Inflammatory macrophage (primary cell): ENCODE results near the gene ICAM5.
A peak's percentile ranks its signal among the peaks of the same experiment; 100 is the strongest.
"Not testable (repeated sequence)": the region's sequence is repeated elsewhere in the genome, so short reads cannot be mapped to it uniquely, and the experiment has no call there.

Experiments used
- DNase-seq, 2 donors: peaks; one replicate each; pipeline ENCODE4 v3.0.0-alpha.2; 2020 to 2022
- total RNA-seq, 18 experiments: gene quantifications; one replicate each; lab custom pipeline; 2026; ENCODE audit warnings: mixed read lengths in 6 of 18, inconsistent platforms in 2 of 18; lab: John Stamatoyannopoulos, UW

The ICAM5 gene, protein sequence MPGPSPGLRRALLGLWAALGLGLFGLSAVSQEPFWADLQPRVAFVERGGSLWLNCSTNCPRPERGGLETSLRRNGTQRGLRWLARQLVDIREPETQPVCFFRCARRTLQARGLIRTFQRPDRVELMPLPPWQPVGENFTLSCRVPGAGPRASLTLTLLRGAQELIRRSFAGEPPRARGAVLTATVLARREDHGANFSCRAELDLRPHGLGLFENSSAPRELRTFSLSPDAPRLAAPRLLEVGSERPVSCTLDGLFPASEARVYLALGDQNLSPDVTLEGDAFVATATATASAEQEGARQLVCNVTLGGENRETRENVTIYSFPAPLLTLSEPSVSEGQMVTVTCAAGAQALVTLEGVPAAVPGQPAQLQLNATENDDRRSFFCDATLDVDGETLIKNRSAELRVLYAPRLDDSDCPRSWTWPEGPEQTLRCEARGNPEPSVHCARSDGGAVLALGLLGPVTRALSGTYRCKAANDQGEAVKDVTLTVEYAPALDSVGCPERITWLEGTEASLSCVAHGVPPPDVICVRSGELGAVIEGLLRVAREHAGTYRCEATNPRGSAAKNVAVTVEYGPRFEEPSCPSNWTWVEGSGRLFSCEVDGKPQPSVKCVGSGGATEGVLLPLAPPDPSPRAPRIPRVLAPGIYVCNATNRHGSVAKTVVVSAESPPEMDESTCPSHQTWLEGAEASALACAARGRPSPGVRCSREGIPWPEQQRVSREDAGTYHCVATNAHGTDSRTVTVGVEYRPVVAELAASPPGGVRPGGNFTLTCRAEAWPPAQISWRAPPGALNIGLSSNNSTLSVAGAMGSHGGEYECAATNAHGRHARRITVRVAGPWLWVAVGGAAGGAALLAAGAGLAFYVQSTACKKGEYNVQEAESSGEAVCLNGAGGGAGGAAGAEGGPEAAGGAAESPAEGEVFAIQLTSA
- 1.1 to 6.6 (median 3.4) reads per million in 18 experiments for total RNA-seq

DNA sequence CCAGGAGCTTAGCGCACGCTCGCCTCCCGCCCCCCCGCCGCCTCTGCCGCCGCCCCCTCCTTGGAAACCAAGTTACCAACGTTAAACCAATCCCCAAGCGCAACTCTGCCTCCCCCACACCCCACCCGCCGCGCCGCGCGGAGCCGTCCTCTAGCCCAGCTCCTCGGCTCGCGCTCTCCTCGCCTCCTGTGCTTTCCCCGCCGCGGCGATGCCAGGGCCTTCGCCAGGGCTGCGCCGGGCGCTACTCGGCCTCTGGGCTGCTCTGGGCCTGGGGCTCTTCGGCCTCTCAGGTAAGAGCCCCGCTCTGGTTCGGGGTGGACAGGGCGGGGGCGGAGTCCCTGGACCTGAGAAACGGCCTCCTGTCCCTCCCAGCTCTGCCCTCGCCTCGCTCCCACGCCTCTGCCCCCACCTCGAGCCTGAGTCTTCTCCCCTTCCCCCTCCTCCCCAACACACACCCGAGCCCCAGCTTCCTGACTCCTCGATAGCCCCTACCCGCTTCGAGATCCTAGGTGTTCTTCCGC, at the start of gene ICAM5:
TSS of gene ICAM5 (plus strand) at position 117 of the 521 bp plus-strand sequence. CDS start at position 209, 92 bp downstream.
- DNase-seq, result no peak

DNA sequence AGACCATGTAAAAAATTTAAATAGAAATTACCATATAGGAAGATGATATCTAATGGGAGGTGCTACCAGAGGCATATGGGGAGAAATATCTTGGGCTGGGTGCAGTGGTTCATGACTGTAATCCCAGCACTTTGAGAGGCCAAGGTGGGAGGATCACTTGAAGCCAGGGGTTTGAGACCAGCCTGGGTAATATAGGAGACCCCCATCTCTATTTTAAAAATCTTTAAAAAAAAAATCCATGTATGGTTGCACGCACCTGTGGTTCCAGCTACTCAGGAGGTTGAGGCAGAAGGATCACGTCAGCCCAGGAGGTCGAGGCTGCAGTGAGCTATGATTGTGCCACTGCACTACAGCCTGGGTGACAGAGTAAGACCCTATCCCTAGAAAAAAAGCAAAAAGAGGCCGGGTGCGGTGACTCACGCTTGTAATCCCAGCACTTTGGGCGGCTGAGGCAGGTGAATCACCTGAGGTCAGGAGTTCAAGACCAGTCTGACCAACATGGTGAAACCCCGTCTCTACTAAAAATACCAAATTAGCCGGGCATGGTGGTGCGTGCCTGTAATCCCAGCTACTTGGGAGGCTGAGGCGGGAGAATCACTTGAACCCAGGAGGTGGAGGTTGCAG, 47.8 kb upstream of the ICAM5 start:
- DNase-seq, result not testable (repeated sequence)

GRCh38 chr19:10243606-10244005, 46.1 kb upstream of the ICAM5 start:
- DNase-seq, result no peak

- DNase-seq, result no peak
Observed at GRCh38 chr19:10245189-10245939, 44.4 kb upstream of the ICAM5 start.

- no peak for DNase-seq
Observed at GRCh38 chr19:10246511-10246910, 43.2 kb upstream of the ICAM5 start.

GRCh38 chr19:10251792-10252694, 37.7 kb upstream of the ICAM5 start, which contains the start of gene MRPL4:
TSS of gene MRPL4 (plus strand) at chr19:10252214. CDS start at chr19:10252254, 40 bp downstream.
- peak; percentile 99 for DNase-seq

- DNase-seq, result no peak
Observed at GRCh38 chr19:10252707-10253106, 37.0 kb upstream of the ICAM5 start.

DNA sequence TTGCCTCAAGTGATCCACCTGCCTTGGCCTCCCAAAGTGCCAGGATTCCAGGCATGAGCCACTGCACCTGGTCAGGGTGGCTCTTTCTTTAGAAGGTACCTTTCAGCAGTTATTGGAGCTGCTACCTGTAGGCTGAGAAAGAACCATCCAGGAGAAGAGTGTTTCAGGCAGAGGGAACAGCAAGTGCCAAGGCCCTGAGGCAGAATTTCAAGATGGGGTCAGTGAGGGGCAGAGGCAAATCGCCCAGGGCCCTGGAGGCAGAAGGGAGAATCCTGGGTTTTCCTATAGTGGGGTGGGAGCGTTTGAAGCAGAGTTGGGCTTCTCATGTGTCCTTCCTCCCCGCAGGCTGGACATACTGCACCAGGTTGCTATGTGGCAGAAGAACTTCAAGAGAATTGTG, 35.5 kb upstream of the ICAM5 start:
- DNase-seq, result no peak

GRCh38 chr19:10255358-10255757, 34.4 kb upstream of the ICAM5 start:
- no peak for DNase-seq

DNA sequence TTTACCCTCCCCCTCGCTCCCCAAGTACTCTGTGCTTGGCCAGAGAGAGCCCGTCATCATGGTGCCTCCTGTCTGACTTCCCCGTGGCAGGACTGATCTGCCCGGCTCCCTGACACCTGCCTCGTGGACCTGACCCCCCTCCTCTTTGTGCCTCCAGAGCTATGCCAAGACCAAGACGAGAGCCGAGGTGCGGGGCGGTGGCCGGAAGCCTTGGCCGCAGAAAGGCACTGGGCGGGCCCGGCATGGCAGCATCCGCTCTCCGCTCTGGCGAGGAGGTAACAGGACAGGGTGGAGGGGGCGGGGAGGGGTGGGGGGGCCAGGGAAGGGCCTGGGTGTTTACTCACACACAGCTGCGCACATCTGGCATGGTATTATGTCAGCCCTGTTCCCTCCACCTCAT, 33.2 kb upstream of the ICAM5 start:
- DNase-seq, result no peak

- DNase-seq, result no peak
Observed at GRCh38 chr19:10256970-10257615, 32.7 kb upstream of the ICAM5 start.

DNA sequence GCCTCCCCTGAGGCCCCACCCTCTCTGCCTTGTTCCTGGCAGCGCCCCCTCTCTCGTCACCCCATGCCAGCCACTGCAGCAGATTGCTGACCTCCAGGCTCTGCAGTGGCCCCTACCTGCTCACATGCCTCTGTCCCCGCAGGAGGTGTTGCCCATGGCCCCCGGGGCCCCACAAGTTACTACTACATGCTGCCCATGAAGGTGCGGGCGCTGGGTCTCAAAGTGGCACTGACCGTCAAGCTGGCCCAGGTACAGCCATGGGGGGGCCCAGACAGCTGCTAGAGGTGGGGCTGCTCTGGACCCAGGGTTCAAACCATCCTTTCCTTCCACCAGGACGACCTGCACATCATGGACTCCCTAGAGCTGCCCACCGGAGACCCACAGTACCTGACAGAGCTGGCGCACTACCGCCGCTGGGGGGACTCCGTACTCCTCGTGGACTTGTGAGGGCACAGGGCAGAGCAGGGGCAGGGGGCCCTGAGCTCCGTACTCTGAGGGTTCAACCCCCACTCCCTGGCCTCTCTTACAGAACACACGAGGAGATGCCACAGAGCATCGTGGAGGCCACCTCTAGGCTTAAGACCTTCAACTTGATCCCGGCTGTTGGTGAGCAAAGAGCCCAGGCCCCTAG, 31.6 kb upstream of the ICAM5 start:
- DNase-seq, result no peak

GRCh38 chr19:10259162-10259905, 30.4 kb upstream of the ICAM5 start:
- DNase-seq, result peak; percentile 89 to 94

DNA sequence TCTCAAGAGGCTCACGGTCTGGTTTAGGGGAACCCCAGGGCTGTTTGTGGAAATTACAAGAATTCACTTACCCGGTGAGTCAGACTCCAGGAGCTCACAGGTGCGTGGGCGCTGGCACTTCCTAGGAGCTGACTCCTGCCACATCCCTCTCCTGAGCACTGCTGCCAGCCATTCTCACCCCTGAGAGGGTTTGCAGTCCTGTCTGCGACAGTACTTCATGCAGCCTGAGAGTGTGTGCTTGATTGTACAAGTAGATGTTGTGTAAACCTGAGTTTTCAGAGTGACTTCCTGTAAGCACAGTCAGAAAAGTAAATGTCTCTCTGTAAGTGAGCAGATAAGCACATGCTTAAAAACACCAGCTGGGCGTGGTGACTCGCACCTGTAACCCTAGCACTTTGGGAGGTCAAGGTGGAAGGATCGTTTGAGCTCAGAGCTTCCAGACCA, 29.6 kb upstream of the ICAM5 start:
- DNase-seq, result peak in 1 of 2 donors; percentile 25

DNA sequence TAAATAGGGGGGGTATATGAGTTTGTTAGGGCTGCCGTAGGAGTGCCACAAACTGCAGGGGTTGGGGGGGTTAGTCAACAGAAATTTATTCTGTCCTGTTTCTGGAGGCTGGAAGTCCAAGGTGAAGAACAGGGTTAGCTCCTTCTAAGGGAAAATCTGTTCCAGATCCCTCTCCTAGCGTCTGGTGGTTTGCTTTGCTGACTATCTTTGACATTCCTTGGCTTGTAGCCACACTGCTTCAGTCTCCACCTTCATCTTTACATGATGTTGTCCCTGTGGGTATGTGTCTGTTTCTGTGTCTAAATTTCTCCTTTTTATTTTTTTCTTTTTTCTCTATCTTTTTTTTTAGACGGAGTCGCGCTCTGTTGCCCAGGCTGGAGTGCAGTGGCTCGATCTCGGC, 27.0 kb upstream of the ICAM5 start:
- DNase-seq, result no peak

DNA sequence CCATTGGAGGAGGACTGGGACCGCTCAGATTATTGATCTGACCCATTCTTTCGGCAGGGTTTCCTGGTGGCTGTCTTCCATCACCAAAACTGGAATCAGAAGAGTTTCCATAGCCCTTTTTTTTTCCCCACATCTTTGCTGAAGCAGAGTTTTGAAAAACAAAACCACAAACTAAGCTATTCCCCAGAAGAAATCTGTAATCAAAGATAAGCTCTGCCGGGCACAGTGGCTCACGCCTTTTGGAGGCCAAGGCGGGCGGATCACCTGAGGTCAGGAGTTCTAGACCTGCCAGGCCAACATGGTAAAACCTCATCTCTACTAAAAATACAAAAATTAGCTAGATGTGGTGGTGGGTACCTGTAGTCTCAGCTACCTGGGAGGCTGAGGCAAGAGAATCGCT, 23.0 kb upstream of the ICAM5 start:
- no peak for DNase-seq

DNA sequence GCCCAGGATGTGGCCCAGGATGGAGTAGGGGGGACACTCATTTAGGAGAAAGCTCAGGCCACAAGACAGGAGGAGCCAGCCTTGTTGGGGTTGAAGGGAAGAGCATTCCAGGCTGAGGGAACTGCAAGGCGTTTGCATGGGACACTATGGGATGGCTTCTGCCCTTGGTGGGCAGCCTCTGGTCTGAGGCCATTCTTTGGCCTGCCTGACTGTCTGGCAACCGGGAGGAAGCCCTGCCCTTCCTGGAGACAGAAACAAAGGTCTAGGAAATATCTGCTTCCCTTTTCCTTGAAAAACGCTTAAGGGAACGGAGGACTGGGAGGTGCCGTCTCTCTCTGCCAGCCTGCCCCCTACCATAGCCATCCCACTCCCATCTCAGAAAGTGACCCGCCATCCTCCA, 21.7 kb upstream of the ICAM5 start:
- DNase-seq, result peak in 1 of 2 donors; percentile 38

GRCh38 chr19:10269333-10270179, 20.2 kb upstream of the ICAM5 start:
- DNase-seq, result peak; percentile 89 to 90
